SH-SY5Y (cell line): ENCODE data around the gene LRRC8B.

Experiments used
- GATA2 ChIP-seq: IDR thresholded peaks from 2 replicates; pipeline ENCODE4 v1.6.1; 2011; ENCODE audit warnings: mild to moderate bottlenecking, low read depth, low read length
- GATA3 ChIP-seq: IDR thresholded peaks from 2 replicates; pipeline ENCODE4 v1.6.1; 2011; ENCODE audit warnings: low read depth, mild to moderate bottlenecking, low read length, moderate library complexity

DNA sequence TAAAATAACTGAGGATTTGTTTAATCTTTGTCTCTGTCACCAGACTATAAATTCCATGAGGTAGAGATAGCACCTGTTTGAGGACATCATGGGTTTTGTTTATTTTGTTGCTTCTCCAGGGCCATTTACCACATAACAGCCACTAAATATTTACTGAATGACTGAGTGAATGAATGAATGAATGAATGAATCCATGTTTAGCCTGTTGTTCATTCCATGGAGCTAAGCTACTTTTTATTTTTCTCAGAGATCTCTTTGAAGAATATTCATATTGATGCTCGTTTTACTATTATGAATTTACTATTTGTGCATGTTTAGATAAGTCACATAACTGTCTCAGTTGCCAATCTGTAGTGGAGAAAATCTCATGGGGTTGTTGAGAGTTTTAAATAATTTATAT lies 17.7 kb downstream of the LRRC8B start:
- TF ChIP-seq GATA3 (no peak), GATA2 (no peak)
